Measurements from ENCODE around the gene RUVBL1.

Gene RUVBL1

DNA sequence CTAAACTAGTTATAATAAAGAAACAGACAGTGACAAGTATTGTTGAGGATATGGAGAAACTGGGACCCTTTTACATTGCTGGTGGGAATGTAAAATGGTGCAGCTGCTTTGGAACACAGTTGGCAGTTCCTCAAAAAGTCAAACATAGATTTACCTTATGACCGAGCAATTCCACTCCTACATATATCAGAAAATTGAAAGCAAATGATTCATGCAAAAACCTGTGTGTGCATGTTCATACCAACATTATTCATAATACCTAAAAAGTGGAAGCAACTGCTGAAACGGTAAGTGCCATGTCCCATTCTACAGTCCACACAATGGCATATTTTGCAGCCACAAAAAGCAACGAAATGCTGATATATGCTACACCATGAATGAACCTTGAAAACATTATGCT, 83.6 kb downstream of the RUVBL1 start:
- no peak overlapping the region for H3K4me3 ChIP-seq (IDR thresholded peaks at IDR 0.05; ENCODE audit: insufficient read depth, low read depth, low read length)
- no peak overlapping the region for H3K27ac ChIP-seq
- no peaks in the 10 kb centered on the region for H3K79me2 ChIP-seq (ENCODE audit: insufficient read depth, low read depth)
- H4K20me1 ChIP-seq (ENCODE audit: insufficient read depth) = no peaks in the 10 kb centered on the region
- no peak overlapping the region for H3K4me2 ChIP-seq
- no peak overlapping the region for H2AFZ ChIP-seq (ENCODE audit: low read depth)
- TF ChIP-seq, protein P1, sequence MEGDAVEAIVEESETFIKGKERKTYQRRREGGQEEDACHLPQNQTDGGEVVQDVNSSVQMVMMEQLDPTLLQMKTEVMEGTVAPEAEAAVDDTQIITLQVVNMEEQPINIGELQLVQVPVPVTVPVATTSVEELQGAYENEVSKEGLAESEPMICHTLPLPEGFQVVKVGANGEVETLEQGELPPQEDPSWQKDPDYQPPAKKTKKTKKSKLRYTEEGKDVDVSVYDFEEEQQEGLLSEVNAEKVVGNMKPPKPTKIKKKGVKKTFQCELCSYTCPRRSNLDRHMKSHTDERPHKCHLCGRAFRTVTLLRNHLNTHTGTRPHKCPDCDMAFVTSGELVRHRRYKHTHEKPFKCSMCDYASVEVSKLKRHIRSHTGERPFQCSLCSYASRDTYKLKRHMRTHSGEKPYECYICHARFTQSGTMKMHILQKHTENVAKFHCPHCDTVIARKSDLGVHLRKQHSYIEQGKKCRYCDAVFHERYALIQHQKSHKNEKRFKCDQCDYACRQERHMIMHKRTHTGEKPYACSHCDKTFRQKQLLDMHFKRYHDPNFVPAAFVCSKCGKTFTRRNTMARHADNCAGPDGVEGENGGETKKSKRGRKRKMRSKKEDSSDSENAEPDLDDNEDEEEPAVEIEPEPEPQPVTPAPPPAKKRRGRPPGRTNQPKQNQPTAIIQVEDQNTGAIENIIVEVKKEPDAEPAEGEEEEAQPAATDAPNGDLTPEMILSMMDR (conservative IDR thresholded peaks at IDR 0.05; ENCODE audit: low read depth, low read length) = no peak
- H3K27me3 ChIP-seq (ENCODE audit: insufficient read depth, low read depth) = no peaks in the 10 kb centered on the region
- no peaks in the 10 kb centered on the region for H3K4me1 ChIP-seq (ENCODE audit: low read depth, poor library complexity, severe bottlenecking)
- no peak overlapping the region for H3K9ac ChIP-seq
- H3K36me3 ChIP-seq (ENCODE audit: insufficient read depth) = no peaks in the 10 kb centered on the region

DNA sequence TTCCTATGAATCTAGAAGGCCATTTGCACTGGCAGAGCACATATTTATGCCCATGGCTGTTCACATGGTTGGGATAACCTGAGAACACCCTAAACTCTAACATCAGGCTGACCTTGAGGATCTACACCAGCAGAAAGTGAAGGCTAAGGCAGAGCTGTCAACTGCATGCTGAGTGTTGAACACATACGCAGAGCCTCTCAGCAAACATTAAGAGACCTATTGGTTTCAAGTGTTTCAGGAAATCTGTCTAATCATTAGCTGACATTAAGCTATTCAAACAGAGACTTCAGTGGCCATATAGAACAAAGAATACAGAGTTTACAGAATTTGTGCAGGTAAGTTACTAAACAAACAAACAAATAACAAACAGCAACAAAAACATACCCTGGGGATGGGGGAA, 87.5 kb downstream of the RUVBL1 start:
- Histone ChIP-seq H2AFZ (ENCODE audit: low read depth) (no peak overlapping the region), H4K20me1 (ENCODE audit: insufficient read depth) (no peaks in the 10 kb centered on the region), H3K4me3 (IDR thresholded peaks at IDR 0.05; ENCODE audit: insufficient read depth, low read depth, low read length) (no peak overlapping the region), H3K27me3 (ENCODE audit: insufficient read depth, low read depth) (no peaks in the 10 kb centered on the region), H3K79me2 (ENCODE audit: insufficient read depth, low read depth) (no peaks in the 10 kb centered on the region), H3K36me3 (ENCODE audit: insufficient read depth) (no peaks in the 10 kb centered on the region), H3K4me2 (no peak overlapping the region), H3K27ac (no peak overlapping the region), H3K9ac (no peak overlapping the region), H3K4me1 (ENCODE audit: low read depth, poor library complexity, severe bottlenecking) (no peaks in the 10 kb centered on the region)
- TF ChIP-seq, protein P1 (conservative IDR thresholded peaks at IDR 0.05; ENCODE audit: low read depth, low read length) = no peak

DNA sequence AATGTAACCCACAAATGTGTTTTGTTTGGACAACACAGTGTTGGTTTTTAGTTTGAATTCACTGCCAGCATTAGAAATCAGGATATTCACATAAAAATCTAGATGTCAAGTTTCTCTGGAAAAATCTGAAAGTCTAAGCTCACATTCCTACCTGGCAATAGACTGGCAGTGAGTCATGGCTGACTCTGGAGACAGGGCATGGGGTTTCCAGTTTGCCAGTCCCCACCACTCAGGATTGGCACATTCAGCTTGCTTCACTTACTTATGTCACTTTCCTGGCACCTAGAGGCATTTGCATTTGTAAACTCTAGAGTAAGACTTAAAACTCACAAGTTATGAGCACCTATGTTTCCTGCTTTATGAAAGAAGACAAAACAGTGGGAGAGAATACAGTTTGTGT, 90.5 kb downstream of the RUVBL1 start:
- Histone ChIP-seq H4K20me1 (ENCODE audit: insufficient read depth) (no peaks in the 10 kb centered on the region), H2AFZ (ENCODE audit: low read depth) (no peak overlapping the region), H3K4me3 (IDR thresholded peaks at IDR 0.05; ENCODE audit: insufficient read depth, low read depth, low read length) (no peak overlapping the region), H3K27me3 (ENCODE audit: insufficient read depth, low read depth) (no peaks in the 10 kb centered on the region), H3K4me1 (ENCODE audit: low read depth, poor library complexity, severe bottlenecking) (no peaks in the 10 kb centered on the region), H3K36me3 (ENCODE audit: insufficient read depth) (no peaks in the 10 kb centered on the region), H3K4me2 (no peak overlapping the region), H3K9ac (no peak overlapping the region), H3K79me2 (ENCODE audit: insufficient read depth, low read depth) (no peaks in the 10 kb centered on the region), H3K27ac (no peak overlapping the region)
- TF ChIP-seq, protein P1 (conservative IDR thresholded peaks at IDR 0.05; ENCODE audit: low read depth, low read length) = no peak
